HepG2 (cell line): ENCODE measurements around the gene GLUD1. TPM values are rescaled to one million over a fixed set of nuclear protein-coding genes. Genes with fewer than 3 reads are reported as not detected.
A peak's percentile ranks its signal among the peaks of the same experiment; 100 is the strongest.

Experiments
- CC2D1A ChIP-seq: sonication (generic); formaldehyde crosslinking; IDR thresholded peaks from 2 replicates; pipeline ENCODE4 v1.8.1; 2023; ENCODE audit warnings: mild to moderate bottlenecking, missing genetic modification reagents
- GATAD1 ChIP-seq: IDR thresholded peaks from 2 replicates; pipeline ENCODE4 v1.6.1; 2016; ENCODE audit warnings: missing genetic modification reagents, missing compliant biosample characterization
- IRF2 ChIP-seq: IDR thresholded peaks from 2 replicates; pipeline ENCODE4 v1.6.1; 2018; ENCODE audit warnings: missing genetic modification reagents, missing compliant biosample characterization
- MIER2 ChIP-seq: IDR thresholded peaks from 2 replicates; pipeline ENCODE4 v1.6.1; 2016; ENCODE audit warnings: missing biosample characterization, missing genetic modification reagents
- PHF20 ChIP-seq: sonication (generic); formaldehyde crosslinking; IDR thresholded peaks from 2 replicates; pipeline ENCODE4 v1.5.0; 2020; ENCODE audit warnings: mild to moderate bottlenecking, missing genetic modification reagents
- RFXANK ChIP-seq: IDR thresholded peaks from 2 replicates; pipeline ENCODE4 v1.6.1; 2016
- SP1 ChIP-seq, 2 experiments: fragments of 450-650 bp in 1 of 2; sonication (generic) in 1 of 2; formaldehyde crosslinking in 1 of 2; IDR thresholded peaks; 2 replicates each; pipeline versions ENCODE4 v1.4.0 to v1.6.1; 2016 to 2020; ENCODE audit warnings: missing genetic modification reagents in 1 of 2
- ZNF274 ChIP-seq: sonication (generic); formaldehyde crosslinking; IDR thresholded peaks from 2 replicates; pipeline ENCODE4 v1.5.1; 2020; ENCODE audit warnings: mild to moderate bottlenecking, missing genetic modification reagents
- ZNF569 ChIP-seq: sonication (generic); formaldehyde crosslinking; IDR thresholded peaks from 2 replicates; pipeline ENCODE4 v1.5.0; 2020; ENCODE audit warnings: mild to moderate bottlenecking, missing genetic modification reagents, moderate library complexity, borderline replicate concordance
- polyA plus RNA-seq, 8 experiments: library from polyadenylated mRNA; depleted of rRNA in 3 of 8; stranded (reverse) in 7 of 8; unstranded in 1 of 8; fragments of >200 nt; fragmentation: Illumina TruSeq in 4 of 8; extraction: Trizol in 4 of 8; gene quantifications; 2 replicates each; pipeline versions ENCODE4 v1.2.1 to v1.2.3, GENCODE V29; 2011 to 2016; ENCODE audit warnings: low read depth in 4 of 8, missing spikeins in 1 of 8, mixed read lengths in 1 of 8; ENCODE audit not compliant: insufficient read depth in 1 of 8
- total RNA-seq, 5 experiments: library from RNA; depleted of rRNA; stranded (reverse); fragments of >200 nt; fragmentation: Illumina TruSeq; extraction: Trizol; gene quantifications; 2 replicates each; pipeline ENCODE4 v1.2.3, GENCODE V29; 2016; ENCODE audit warnings: low read depth in 1 of 5
- TF ChIP-seq, protein P1 (sequence below): IDR thresholded peaks from 2 replicates; pipeline ENCODE4 v1.6.1; 2016
- TF ChIP-seq, protein P2 (sequence below): sonication (generic); formaldehyde crosslinking; IDR thresholded peaks from 2 replicates; pipeline ENCODE4 v1.4.0; 2020; ENCODE audit warnings: mild to moderate bottlenecking, missing genetic modification reagents
- TF ChIP-seq, protein P3 (sequence below): IDR thresholded peaks from 2 replicates; pipeline ENCODE4 v1.6.1; 2016; ENCODE audit warnings: mild to moderate bottlenecking
- TF ChIP-seq, protein P4 (sequence below): sonication (generic); formaldehyde crosslinking; IDR thresholded peaks from 2 replicates; pipeline ENCODE4 v1.8.0; 2022; ENCODE audit warnings: mild to moderate bottlenecking, missing genetic modification reagents, borderline replicate concordance
- TF ChIP-seq, protein P5 (sequence below): sonication (generic); formaldehyde crosslinking; IDR thresholded peaks from 2 replicates; pipeline ENCODE4 v1.8.1; 2022; ENCODE audit warnings: low read depth, mild to moderate bottlenecking, missing genetic modification reagents
- TF ChIP-seq, protein P6 (sequence below), 2 experiments: fragments of 450-650 bp in 1 of 2; sonication (generic) in 1 of 2; formaldehyde crosslinking; IDR thresholded peaks; 2 replicates each; pipeline versions ENCODE4 v1.5.0 to v1.8.0; 2020 to 2022; ENCODE audit warnings: mild to moderate bottlenecking in 1 of 2, missing genetic modification reagents in 1 of 2

Gene GLUD1
- total and polyA plus RNA-seq, 2 of the 13 experiments (the other 11 are each of a cell fraction or from before 2014, with no cell fraction given), result 301 to 798 TPM

DNA sequence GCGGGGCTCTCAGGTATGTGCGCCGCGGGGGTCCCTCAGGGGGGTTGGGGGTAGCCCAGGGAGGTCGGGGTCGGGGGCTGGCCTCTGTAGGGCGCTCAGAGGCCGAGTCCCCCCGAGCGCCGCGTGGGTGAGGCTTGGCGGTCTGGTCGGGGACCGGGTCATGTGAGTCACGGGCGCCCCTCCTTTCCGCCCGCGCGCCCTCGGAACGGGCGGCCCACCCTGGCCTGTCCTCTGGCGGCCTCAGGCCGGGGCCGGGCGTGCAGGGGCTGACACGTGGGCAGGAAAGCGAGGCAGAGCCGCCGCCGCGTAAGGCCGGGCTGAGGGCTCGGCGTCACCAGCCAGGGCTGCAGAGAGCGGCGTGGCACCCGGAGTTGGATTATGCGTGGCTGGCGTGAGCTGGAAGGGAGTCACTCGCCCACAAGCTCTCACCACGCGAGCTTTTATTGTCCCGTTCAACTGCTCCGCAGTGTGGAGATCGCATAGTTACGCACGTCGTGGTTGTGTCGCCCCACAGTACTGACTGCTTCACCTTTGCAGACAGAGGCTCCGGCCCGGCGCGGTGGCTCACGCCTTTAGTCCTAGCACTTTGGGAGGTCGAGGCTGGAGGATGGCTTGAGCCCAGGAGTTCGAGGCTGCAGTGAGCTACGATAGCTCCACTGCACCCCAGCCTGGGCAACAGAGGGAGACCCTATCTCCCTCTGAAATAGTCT lies 748 bp upstream of the GLUD1 start (continued):
- TF ChIP-seq, protein P1, sequence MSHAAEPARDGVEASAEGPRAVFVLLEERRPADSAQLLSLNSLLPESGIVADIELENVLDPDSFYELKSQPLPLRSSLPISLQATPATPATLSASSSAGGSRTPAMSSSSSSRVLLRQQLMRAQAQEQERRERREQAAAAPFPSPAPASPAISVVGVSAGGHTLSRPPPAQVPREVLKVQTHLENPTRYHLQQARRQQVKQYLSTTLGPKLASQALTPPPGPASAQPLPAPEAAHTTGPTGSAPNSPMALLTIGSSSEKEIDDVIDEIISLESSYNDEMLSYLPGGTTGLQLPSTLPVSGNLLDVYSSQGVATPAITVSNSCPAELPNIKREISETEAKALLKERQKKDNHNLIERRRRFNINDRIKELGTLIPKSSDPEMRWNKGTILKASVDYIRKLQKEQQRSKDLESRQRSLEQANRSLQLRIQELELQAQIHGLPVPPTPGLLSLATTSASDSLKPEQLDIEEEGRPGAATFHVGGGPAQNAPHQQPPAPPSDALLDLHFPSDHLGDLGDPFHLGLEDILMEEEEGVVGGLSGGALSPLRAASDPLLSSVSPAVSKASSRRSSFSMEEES (CRISPR knock-in tag), result peak; percentile 78
- TF ChIP-seq ZNF274 (CRISPR knock-in tag) (peak; percentile 87), ZNF569 (CRISPR knock-in tag) (no peak), MIER2 (CRISPR knock-in tag) (0 out of 2 replicates have a peak, but pooled peaks have one; percentile 27), SP1 (IDR thresholded peaks at IDR 0.05) (no peak), SP1 (CRISPR knock-in tag; IDR thresholded peaks at IDR 0.05) (no peak), RFXANK (CRISPR knock-in tag) (no peak), CC2D1A (CRISPR knock-in tag) (no peak), GATAD1 (CRISPR knock-in tag) (peak; percentile 70), PHF20 (CRISPR knock-in tag) (no peak), IRF2 (CRISPR knock-in tag) (peak; percentile 68; the same call in 1 of the 2 replicates)
- TF ChIP-seq, protein P2, sequence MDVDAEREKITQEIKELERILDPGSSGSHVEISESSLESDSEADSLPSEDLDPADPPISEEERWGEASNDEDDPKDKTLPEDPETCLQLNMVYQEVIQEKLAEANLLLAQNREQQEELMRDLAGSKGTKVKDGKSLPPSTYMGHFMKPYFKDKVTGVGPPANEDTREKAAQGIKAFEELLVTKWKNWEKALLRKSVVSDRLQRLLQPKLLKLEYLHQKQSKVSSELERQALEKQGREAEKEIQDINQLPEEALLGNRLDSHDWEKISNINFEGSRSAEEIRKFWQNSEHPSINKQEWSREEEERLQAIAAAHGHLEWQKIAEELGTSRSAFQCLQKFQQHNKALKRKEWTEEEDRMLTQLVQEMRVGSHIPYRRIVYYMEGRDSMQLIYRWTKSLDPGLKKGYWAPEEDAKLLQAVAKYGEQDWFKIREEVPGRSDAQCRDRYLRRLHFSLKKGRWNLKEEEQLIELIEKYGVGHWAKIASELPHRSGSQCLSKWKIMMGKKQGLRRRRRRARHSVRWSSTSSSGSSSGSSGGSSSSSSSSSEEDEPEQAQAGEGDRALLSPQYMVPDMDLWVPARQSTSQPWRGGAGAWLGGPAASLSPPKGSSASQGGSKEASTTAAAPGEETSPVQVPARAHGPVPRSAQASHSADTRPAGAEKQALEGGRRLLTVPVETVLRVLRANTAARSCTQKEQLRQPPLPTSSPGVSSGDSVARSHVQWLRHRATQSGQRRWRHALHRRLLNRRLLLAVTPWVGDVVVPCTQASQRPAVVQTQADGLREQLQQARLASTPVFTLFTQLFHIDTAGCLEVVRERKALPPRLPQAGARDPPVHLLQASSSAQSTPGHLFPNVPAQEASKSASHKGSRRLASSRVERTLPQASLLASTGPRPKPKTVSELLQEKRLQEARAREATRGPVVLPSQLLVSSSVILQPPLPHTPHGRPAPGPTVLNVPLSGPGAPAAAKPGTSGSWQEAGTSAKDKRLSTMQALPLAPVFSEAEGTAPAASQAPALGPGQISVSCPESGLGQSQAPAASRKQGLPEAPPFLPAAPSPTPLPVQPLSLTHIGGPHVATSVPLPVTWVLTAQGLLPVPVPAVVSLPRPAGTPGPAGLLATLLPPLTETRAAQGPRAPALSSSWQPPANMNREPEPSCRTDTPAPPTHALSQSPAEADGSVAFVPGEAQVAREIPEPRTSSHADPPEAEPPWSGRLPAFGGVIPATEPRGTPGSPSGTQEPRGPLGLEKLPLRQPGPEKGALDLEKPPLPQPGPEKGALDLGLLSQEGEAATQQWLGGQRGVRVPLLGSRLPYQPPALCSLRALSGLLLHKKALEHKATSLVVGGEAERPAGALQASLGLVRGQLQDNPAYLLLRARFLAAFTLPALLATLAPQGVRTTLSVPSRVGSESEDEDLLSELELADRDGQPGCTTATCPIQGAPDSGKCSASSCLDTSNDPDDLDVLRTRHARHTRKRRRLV (CRISPR knock-in tag), result no peak
- TF ChIP-seq, protein P3, sequence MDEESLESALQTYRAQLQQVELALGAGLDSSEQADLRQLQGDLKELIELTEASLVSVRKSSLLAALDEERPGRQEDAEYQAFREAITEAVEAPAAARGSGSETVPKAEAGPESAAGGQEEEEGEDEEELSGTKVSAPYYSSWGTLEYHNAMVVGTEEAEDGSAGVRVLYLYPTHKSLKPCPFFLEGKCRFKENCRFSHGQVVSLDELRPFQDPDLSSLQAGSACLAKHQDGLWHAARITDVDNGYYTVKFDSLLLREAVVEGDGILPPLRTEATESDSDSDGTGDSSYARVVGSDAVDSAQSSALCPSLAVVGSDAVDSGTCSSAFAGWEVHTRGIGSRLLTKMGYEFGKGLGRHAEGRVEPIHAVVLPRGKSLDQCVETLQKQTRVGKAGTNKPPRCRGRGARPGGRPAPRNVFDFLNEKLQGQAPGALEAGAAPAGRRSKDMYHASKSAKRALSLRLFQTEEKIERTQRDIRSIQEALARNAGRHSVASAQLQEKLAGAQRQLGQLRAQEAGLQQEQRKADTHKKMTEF (CRISPR knock-in tag), result peak; percentile 93
- TF ChIP-seq, protein P4, sequence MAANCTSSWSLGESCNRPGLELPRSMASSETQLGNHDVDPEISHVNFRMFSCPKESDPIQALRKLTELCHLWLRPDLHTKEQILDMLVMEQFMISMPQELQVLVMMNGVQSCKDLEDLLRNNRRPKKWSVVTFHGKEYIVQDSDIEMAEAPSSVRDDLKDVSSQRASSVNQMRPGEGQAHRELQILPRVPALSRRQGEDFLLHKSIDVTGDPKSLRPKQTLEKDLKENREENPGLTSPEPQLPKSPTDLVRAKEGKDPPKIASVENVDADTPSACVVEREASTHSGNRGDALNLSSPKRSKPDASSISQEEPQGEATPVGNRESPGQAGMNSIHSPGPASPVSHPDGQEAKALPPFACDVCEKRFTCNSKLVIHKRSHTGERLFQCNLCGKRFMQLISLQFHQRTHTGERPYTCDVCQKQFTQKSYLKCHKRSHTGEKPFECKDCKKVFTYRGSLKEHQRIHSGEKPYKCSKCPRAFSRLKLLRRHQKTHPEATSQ (CRISPR knock-in tag), result 0 out of 2 replicates have a peak, but pooled peaks have one; percentile 62
- TF ChIP-seq, protein P5, sequence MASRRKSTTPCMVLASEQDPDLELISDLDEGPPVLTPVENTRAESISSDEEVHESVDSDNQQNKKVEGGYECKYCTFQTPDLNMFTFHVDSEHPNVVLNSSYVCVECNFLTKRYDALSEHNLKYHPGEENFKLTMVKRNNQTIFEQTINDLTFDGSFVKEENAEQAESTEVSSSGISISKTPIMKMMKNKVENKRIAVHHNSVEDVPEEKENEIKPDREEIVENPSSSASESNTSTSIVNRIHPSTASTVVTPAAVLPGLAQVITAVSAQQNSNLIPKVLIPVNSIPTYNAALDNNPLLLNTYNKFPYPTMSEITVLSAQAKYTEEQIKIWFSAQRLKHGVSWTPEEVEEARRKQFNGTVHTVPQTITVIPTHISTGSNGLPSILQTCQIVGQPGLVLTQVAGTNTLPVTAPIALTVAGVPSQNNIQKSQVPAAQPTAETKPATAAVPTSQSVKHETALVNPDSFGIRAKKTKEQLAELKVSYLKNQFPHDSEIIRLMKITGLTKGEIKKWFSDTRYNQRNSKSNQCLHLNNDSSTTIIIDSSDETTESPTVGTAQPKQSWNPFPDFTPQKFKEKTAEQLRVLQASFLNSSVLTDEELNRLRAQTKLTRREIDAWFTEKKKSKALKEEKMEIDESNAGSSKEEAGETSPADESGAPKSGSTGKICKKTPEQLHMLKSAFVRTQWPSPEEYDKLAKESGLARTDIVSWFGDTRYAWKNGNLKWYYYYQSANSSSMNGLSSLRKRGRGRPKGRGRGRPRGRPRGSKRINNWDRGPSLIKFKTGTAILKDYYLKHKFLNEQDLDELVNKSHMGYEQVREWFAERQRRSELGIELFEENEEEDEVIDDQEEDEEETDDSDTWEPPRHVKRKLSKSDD, result no peak
- TF ChIP-seq, protein P6, sequence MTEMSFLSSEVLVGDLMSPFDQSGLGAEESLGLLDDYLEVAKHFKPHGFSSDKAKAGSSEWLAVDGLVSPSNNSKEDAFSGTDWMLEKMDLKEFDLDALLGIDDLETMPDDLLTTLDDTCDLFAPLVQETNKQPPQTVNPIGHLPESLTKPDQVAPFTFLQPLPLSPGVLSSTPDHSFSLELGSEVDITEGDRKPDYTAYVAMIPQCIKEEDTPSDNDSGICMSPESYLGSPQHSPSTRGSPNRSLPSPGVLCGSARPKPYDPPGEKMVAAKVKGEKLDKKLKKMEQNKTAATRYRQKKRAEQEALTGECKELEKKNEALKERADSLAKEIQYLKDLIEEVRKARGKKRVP (CRISPR knock-in tag; IDR thresholded peaks at IDR 0.05), result 0 out of 4 replicates have a peak, but pooled peaks of 1 of the 2 experiments have one; percentile 12
